IPS-18a (cell line): Measurements from ENCODE around the gene MAGEA6.
"Not testable (repeated sequence)": the region's sequence is repeated elsewhere in the genome, so short reads cannot be mapped to it uniquely, and the experiment has no call there.

Source experiments
- H3K27ac ChIP-seq: one replicate; pipeline ENCODE4 v1.5.1; 2013; ENCODE audit warnings: low read length
- H3K27me3 ChIP-seq: one replicate; pipeline ENCODE4 v1.6.1; 2013; ENCODE audit warnings: mild to moderate bottlenecking, low read length; ENCODE audit not compliant: control insufficient read depth, insufficient read depth
- H3K36me3 ChIP-seq: one replicate; pipeline ENCODE4 v1.6.1; 2013; ENCODE audit warnings: low read depth, low read length; ENCODE audit not compliant: control insufficient read depth
- H3K4me1 ChIP-seq: one replicate; pipeline ENCODE4 v1.6.1; 2013; ENCODE audit warnings: low read depth, low read length; ENCODE audit not compliant: control insufficient read depth
- H3K4me3 ChIP-seq: one replicate; pipeline ENCODE4 v1.5.1; 2013; ENCODE audit warnings: low read length
- H3K9ac ChIP-seq: one replicate; pipeline ENCODE4 v1.6.1; 2013; ENCODE audit warnings: mild to moderate bottlenecking, low read length, moderate library complexity
- H3K9me3 ChIP-seq: one replicate; pipeline ENCODE4 v1.6.1; 2013; ENCODE audit warnings: low read depth, low read length; ENCODE audit not compliant: control insufficient read depth

The MAGEA6 gene

DNA sequence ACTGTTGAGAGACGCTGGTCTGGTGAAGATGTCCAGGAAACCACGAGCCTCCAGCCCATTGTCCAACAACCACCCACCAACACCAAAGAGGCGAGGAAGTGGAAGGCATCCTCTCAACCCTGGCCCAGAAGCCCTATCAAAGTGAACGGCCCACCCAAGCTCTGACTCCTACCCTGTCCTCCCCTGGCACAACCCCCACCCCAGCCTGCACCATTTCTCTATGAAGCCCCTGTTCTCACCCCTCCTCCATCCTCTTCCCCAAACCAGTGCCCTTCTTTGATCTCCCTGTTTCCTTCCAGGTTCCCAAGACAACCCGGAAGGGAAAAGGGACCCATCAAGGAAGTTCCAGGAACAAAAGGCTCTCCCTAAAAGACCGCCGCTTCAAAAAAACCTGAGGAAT lies 9.9 kb downstream of the MAGEA6 start:
- H3K9ac ChIP-seq, H3K27ac ChIP-seq: not testable (repeated sequence)

DNA sequence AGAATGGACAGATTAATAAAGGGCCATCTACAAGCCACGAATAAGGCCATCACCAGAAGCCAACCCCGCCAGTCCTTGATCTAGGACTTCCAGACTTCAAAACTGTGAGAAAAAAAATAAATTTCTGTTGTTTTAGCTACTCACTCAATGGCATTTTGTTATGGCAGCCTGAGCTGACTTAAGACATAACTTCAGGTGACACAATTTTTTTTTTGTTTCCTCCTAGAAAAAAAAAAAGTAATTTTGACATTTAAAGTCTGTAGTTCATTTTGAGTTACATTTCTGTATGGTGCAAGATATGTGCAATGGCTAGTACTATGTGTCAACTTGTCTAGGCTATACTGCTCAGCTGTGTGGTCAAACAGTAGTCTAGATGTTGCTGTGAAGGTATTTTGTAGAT lies 10.6 kb downstream of the MAGEA6 start, which contains the start of gene CSAG3:
Gene CSAG3, plus strand, starts transcription at position 301 of the 400 bp plus-strand sequence.
- not testable (repeated sequence) for H3K9ac ChIP-seq, H3K27ac ChIP-seq, H3K36me3 ChIP-seq, H3K27me3 ChIP-seq, H3K4me3 ChIP-seq, H3K4me1 ChIP-seq, H3K9me3 ChIP-seq

More for the DNA sequence above, 9.9 kb downstream of the MAGEA6 start:
- H3K4me1 ChIP-seq, H3K4me3 ChIP-seq, H3K36me3 ChIP-seq, H3K9me3 ChIP-seq, H3K27me3 ChIP-seq: not testable (repeated sequence)

DNA sequence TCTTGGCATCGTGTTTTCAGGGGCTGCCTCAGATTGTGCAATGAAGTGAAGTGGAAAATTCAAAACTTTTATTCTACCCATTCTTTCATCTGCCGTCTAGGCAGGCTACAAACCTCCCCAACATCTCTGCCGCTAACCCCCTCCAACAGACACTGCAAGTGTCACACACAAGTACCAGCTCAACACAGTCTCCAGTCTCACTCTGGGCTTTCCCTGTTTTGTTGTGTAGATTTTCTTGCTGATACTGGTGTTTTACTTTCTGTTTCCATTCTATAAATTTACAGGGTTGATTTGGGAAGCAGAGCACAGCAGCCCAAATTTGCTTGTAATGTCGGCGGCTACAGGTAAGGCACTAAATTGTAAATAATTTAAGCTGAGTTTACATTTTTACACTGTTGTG lies 14.6 kb downstream of the MAGEA6 start:
- not testable (repeated sequence) for H3K9me3 ChIP-seq, H3K27ac ChIP-seq, H3K36me3 ChIP-seq, H3K27me3 ChIP-seq, H3K9ac ChIP-seq, H3K4me1 ChIP-seq, H3K4me3 ChIP-seq

DNA sequence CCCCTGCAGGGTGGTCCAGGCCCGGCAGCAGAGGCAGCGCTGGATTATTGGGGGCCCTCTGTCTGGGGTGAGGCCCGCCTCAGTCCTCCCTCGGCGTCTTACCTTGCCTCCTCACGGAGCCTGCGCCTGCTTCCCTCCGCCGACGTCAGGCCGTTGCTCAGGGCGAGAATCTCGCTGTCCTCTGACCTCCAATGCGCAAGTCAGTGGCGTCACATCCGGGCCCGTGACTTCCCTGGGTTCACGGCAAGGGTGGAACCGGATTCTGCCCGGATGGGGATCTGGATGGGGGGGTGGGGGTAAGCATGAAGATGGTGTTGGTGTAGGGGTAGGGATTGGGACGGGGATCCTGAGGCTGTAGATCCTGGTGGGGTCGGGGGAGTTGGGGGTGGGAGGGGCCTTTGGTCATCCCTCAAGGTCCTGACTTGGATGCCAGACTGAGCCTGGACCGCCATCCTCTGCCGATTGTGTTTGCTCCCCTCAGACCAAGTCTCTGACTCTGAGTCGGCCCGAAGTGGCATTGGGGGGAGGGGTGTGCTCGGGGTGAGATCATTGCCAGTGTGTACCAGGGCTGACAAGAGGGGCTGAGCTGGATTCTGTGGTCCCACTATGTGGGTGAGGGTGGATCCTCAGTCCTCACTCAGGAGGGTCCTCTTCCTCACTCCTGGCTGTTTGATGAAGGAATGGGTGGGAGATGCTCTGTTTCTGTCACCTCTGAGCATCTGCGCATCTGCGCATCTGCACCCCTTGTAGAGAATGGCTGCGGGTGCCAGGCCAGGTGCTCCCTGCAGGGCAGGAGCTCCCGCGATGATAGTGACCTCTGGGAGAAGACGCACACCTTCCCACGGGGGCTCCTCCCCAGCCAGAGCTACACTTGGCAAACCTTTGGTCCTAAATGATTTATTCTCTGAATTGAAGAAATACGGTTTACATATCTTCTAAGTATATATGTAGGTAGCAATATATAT lies 15.5 kb downstream of the MAGEA6 start, which contains the start of gene MAGEA2:
Gene MAGEA2, minus strand, starts transcription at position 157 of the 965 bp plus-strand sequence. CDS start 2,479 bp downstream, outside the sequence.
- H3K9ac ChIP-seq, H3K4me3 ChIP-seq, H3K36me3 ChIP-seq, H3K27ac ChIP-seq, H3K27me3 ChIP-seq, H3K4me1 ChIP-seq, H3K9me3 ChIP-seq: not testable (repeated sequence)

DNA sequence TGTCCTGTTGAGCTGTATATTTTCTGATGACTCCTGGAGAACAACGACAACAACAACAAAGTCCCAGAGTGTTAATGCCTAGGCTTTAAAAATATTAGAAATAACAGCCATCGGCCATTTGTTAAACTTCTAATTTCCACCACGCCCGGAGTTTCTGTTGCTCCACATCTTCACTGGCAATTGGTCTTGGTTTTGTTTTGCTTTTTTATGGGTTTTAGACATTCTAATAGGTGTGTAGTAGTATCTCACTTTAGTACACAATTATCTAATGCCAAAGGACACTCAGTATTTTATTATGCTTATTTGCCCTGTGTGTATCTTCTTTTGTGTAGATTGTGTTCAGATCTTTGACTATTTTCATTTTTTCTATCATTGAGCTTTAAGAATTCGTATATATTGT lies 30.9 kb downstream of the MAGEA6 start:
- Histone ChIP-seq H3K9ac (no peak overlapping the region), H3K36me3 (no peaks in the 10 kb centered on the region), H3K9me3 (peaks cover 5% of the 10 kb centered on the region), H3K27me3 (no peaks in the 10 kb centered on the region), H3K4me1 (no peaks in the 10 kb centered on the region), H3K27ac (no peak overlapping the region), H3K4me3 (no peak overlapping the region)

DNA sequence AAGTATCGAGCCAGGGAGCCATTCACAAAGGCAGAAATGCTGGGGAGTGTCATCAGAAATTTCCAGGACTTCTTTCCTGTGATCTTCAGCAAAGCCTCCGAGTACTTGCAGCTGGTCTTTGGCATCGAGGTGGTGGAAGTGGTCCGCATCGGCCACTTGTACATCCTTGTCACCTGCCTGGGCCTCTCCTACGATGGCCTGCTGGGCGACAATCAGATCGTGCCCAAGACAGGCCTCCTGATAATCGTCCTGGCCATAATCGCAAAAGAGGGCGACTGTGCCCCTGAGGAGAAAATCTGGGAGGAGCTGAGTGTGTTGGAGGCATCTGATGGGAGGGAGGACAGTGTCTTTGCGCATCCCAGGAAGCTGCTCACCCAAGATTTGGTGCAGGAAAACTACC lies 33.0 kb downstream of the MAGEA6 start:
- H3K9me3 ChIP-seq, H3K36me3 ChIP-seq, H3K27me3 ChIP-seq, H3K9ac ChIP-seq, H3K27ac ChIP-seq, H3K4me1 ChIP-seq, H3K4me3 ChIP-seq: not testable (repeated sequence)

DNA sequence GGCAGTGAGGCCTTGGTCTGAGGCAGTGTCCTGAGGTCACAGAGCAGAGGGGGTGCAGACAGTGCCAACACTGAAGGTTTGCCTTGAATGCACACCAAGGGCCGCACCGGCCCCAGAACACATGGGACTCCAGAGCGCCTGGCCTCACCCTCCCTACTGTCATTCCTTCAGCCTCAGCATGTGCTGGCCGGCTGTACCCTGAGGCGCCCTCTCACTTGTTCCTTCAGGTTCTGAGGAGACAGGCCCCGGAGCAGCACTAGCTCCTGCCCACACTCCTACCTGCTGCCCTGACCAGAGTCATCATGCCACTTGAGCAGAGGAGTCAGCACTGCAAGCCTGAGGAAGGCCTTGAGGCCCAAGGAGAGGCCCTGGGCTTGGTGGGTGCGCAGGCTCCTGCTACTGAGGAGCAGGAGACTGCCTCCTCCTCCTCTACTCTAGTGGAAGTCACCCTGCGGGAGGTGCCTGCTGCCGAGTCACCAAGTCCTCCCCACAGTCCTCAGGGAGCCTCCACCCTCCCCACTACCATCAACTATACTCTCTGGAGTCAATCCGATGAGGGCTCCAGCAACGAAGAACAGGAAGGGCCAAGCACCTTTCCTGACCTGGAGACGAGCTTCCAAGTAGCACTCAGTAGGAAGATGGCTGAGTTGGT lies 33.5 kb downstream of the MAGEA6 start:
- no peaks in the 10 kb centered on the region for H3K36me3 ChIP-seq
- H3K9ac ChIP-seq = no peak overlapping the region
- no peak overlapping the region for H3K4me3 ChIP-seq
- H3K4me1 ChIP-seq = no peaks in the 10 kb centered on the region
- peaks cover 5% of the 10 kb centered on the region for H3K9me3 ChIP-seq
- H3K27me3 ChIP-seq = no peaks in the 10 kb centered on the region
- H3K27ac ChIP-seq = no peak overlapping the region

DNA sequence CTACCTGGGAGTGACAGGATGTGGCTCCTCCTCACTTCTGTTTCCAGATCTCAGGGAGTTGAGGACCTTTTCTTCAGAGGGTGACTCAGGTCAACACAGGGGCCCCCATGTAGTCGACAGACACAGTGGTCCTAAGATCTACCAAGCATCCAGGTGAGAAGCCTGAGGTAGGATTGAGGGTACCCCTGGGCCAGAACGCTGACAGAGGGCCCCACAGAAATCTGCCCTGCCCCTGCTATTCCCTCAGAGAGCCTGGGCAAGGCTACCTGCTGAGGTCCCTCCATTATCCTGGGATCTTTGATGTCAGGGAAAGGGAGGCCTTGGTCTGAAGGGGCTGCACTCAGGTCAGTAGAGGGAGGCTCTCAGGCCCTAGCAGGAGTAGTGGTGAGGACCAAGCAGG lies 34.4 kb downstream of the MAGEA6 start:
- Histone ChIP-seq H3K4me1 (no peaks in the 10 kb centered on the region), H3K4me3 (no peak overlapping the region), H3K36me3 (no peaks in the 10 kb centered on the region), H3K9me3 (peaks cover 5% of the 10 kb centered on the region), H3K27ac (no peak overlapping the region), H3K27me3 (no peaks in the 10 kb centered on the region), H3K9ac (no peak overlapping the region)

DNA sequence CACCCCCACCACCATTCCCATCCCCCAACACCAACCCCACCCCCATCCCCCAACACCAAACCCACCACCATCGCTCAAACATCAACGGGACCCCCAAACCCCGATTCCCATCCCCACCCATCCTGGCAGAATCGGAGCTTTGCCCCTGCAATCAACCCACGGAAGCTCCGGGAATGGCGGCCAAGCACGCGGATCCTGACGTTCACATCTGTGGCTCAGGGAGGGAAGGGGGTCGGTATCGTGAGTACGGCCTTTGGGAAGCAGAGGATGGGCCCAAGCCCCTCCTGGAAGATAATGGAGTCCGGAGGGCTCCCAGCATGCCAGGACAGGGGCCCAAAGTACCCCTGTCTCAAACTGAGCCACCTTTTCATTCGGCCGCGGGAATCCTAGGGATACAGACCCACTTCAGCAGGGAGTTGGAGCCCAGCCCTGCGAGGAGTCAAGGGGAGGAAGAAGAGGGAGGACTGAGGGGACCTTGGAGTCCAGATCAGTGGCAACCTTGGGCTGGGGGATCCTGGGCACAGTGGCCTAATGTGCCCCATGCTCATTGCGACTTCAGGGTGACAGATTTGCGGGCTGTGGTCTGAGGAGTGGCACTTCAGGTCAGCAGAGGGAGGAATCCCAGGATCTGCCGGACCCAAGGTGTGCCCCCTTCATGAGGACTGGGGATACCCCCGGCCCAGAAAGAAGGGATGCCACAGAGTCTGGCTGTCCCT lies 35.2 kb downstream of the MAGEA6 start:
- not testable (repeated sequence) for H3K9ac ChIP-seq, H3K27me3 ChIP-seq, H3K27ac ChIP-seq, H3K9me3 ChIP-seq, H3K36me3 ChIP-seq, H3K4me1 ChIP-seq, H3K4me3 ChIP-seq

DNA sequence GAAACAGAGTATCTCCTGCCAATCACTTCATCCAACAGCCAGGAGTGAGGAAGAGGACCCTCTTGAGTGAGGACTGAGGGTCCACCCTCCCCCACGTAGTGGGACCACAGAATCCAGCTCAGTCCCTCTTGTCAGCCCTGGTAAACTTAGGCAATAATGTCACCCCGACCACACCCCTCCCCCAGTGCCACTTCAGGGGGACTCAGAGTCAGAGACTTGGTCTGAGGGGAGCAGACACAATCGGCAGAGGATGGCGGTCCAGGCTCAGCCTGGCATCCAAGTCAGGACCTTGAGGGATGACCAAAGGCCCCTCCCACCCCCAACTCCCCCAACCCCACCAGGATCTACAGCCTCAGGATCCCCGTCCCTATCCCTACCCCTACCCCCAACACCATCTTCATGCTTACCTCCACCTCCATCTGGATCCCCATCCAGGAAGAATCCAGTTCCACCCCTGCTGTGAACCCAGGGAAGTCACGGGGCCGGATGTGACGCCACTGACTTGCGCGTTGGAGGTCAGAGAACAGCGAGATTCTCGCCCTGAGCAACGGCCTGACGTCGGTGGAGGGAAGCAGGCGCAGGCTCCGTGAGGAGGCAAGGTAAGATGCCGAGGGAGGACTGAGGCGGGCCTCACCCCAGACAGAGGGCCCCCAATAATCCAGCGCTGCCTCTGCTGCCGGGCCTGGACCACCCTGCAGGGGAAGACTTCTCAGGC lies 36.1 kb downstream of the MAGEA6 start, which contains the start of the genes CSAG1 and MAGEA12:
Gene CSAG1, minus strand, starts transcription at position 461 of the 715 bp plus-strand sequence. CDS start 1,261 bp downstream, outside the sequence.
Gene MAGEA12, plus strand, starts transcription at position 497 of the 715 bp plus-strand sequence. CDS start 2,405 bp downstream, outside the sequence.
- H3K9me3 ChIP-seq = peaks cover 1% of the 10 kb centered on the region
- H3K4me3 ChIP-seq = no peak within 1 kb of the TSS
- no peak within 1 kb of the TSS for H3K9ac ChIP-seq
- no peak within 1 kb of the TSS for H3K27ac ChIP-seq
- no peaks in the 10 kb centered on the region for H3K4me1 ChIP-seq
- H3K27me3 ChIP-seq = no peaks in the 10 kb centered on the region
- H3K36me3 ChIP-seq = no peaks in the 10 kb centered on the region

DNA sequence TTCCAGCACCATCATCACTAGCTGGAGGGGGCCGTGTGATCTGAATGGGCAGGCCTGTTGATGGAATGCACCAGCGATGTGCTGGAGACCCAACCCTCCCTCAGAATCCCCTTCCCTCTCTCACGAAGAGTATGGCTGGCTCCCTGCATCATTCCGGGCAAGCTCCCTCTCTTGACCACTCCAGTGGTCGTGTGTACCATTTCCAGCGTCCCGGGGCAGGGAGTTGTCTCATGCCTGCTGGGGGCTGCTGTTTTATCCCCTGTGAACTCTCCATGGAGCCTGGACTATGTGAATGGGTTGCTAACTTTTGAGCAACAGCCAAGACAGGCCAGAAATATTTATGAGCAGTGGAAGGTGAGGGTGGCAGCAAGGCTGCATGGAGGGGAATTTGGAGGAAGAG lies 44.1 kb downstream of the MAGEA6 start:
- Histone ChIP-seq H3K4me1 (no peaks in the 10 kb centered on the region), H3K9ac (no peak overlapping the region), H3K9me3 (peaks cover 12% of the 10 kb centered on the region), H3K27ac (no peak overlapping the region), H3K4me3 (no peak overlapping the region), H3K36me3 (no peaks in the 10 kb centered on the region), H3K27me3 (no peaks in the 10 kb centered on the region)
